Pancreas (tissue), 10 donors: Measurements from ENCODE around the gene HDDC3. TPM values are rescaled to one million over a fixed set of nuclear protein-coding genes. Genes with fewer than 3 reads are reported as not detected.
A peak's percentile ranks its signal among the peaks of the same experiment; 100 is the strongest.

Experiments used
- ATAC-seq, 4 donors: fragments of 200-7000 bp; cut with Tn5 transposase; one replicate each; pipeline versions ENCODE4 v1.8.0 to v1.9.1; 2020; ENCODE audit warnings: mild to moderate bottlenecking in 4 of 4, moderate library complexity in 4 of 4
- DNase-seq, 6 donors: peaks; one replicate each; pipeline ENCODE4 v3.0.0-alpha.2; 2020
- FAIRE-seq: peaks from 2 replicates; lab custom pipeline; 2012; peaks lifted over from hg19 to GRCh38; lab: Jason Lieb, UNC
- H3K27ac ChIP-seq, 4 donors: fragments of 200-600 bp; sonication (generic); 1 replicate in 3 of 4; 2 replicates in 1 of 4; pipeline versions ENCODE4 v1.5.0 to v1.8.0; 2020
- H3K27me3 ChIP-seq, 4 donors: fragments of 200-600 bp; one replicate each; pipeline ENCODE4 v1.8.0; 2021
- H3K36me3 ChIP-seq, 3 donors: fragments of 200-600 bp; sonication (generic) in 1 of 3; one replicate each; pipeline versions ENCODE4 v1.5.0 to v1.8.0; 2020 to 2021
- H3K4me1 ChIP-seq, 3 donors: fragments of 200-600 bp; one replicate each; pipeline ENCODE4 v1.8.0; 2021
- H3K4me3 ChIP-seq, 4 donors: fragments of 200-600 bp; sonication (generic) in 2 of 4; one replicate each; pipeline versions ENCODE4 v1.5.0 to v1.8.0; 2020 to 2021
- H3K9me3 ChIP-seq, 4 donors: fragments of 200-600 bp; one replicate each; pipeline ENCODE4 v1.8.0; 2021
- WGBS, 2 donors: extraction: QIAGEN DNeasy Blood & Tissue Kit; methylation state at CpG; one replicate each; pipeline ENCODE4 v1.1.7; 2013; 5-methylcytosine and 5-hydroxymethylcytosine counted together
- intact Hi-C, 3 donors: fragments of 100-400 bp; cut with DNase I; formaldehyde crosslinking; loops; one replicate each; pipeline versions ENCODE4 v1.11.1 to v1.14.2; 2022
- polyA plus RNA-seq, 2 donors: library from polyadenylated mRNA; stranded (reverse); fragments of 200-250 nt; gene quantifications; one replicate each; pipeline ENCODE4 v1.2.3, GENCODE V29; 2013
- total RNA-seq, 6 donors: library from RNA; stranded (reverse); fragmentation: NEBNext Ultra II Directional in 4 of 6; extraction: Animal tissue kit (Norgen Biotek cat#: 25700) in 4 of 6; gene quantifications; one replicate each; pipeline versions ENCODE4 v1.2.1 to v1.2.4, GENCODE V29; 2021 to 2023
- TF ChIP-seq, protein P1 (sequence below), 4 donors: fragments of 200-600 bp; sonication (generic) in 3 of 4; IDR thresholded peaks; one replicate each; pipeline versions ENCODE4 v1.5.0 to v1.8.0; 2021; ENCODE audit warnings: antibody characterized with exemption in 4 of 4
- donor health status: healthy with polysubstance abuse.
- donor health status: DM: no; HTN: no; CAD: no; lungs with moderate emphysema.
- donor health status: DM: no; HTN: no; CAD: no.
- donor health status: control.
- donor health status: control.
- donor health status: Bipolar disorder and iron deficiency.
- donor health status: DM: yes; HTN: yes; CAD: no.
- donor health status: DM: no; HTN: no; CAD: no.
- donor health status: DM: no; HTN: no; CAD: no.
- donor health status: DM: yes; HTN: yes; CAD: no.

The HDDC3 gene
- total and polyA plus RNA-seq, 8 donors = 10.3 to 20.9 (median 15.0) TPM

DNA sequence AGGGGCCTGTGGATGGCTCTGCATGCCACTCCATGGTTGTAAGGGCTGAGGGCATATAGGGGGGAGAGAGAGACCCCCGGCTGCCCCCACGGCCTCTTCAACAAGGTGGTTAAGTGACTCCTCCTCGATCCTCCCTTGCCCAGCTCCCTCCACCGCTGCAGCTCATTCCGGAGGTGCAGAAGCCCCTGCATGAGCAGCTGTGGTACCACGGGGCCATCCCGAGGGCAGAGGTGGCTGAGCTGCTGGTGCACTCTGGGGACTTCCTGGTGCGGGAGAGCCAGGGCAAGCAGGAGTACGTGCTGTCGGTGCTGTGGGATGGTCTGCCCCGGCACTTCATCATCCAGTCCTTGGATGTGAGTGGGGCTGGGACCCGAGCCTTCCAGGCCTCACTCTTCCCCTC, 41.5 kb downstream of the HDDC3 start:
- intact Hi-C loops = no loop called here
- H3K9me3 ChIP-seq = no peaks in the 10 kb centered on the region
- H3K27ac ChIP-seq = no peak overlapping the region
- no peak overlapping the region for H3K4me3 ChIP-seq
- FAIRE-seq = no peak
- DNase-seq = peak in 2 of 6 donors; percentile 54 to 69
- WGBS, 2 donors = 61 to 75% methylated on average over 12 of the region's 12 CpGs
- H3K36me3 ChIP-seq = peaks cover 0 to 17% (median 9%) of the 10 kb centered on the region in 3 donors
- no peak for ATAC-seq
- H3K27me3 ChIP-seq = no peaks in the 10 kb centered on the region
- TF ChIP-seq, protein P1, sequence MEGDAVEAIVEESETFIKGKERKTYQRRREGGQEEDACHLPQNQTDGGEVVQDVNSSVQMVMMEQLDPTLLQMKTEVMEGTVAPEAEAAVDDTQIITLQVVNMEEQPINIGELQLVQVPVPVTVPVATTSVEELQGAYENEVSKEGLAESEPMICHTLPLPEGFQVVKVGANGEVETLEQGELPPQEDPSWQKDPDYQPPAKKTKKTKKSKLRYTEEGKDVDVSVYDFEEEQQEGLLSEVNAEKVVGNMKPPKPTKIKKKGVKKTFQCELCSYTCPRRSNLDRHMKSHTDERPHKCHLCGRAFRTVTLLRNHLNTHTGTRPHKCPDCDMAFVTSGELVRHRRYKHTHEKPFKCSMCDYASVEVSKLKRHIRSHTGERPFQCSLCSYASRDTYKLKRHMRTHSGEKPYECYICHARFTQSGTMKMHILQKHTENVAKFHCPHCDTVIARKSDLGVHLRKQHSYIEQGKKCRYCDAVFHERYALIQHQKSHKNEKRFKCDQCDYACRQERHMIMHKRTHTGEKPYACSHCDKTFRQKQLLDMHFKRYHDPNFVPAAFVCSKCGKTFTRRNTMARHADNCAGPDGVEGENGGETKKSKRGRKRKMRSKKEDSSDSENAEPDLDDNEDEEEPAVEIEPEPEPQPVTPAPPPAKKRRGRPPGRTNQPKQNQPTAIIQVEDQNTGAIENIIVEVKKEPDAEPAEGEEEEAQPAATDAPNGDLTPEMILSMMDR (IDR thresholded peaks at IDR 0.05) = no peak
- peaks cover 0 to 8% (median 0%) of the 10 kb centered on the region in 3 donors for H3K4me1 ChIP-seq

DNA sequence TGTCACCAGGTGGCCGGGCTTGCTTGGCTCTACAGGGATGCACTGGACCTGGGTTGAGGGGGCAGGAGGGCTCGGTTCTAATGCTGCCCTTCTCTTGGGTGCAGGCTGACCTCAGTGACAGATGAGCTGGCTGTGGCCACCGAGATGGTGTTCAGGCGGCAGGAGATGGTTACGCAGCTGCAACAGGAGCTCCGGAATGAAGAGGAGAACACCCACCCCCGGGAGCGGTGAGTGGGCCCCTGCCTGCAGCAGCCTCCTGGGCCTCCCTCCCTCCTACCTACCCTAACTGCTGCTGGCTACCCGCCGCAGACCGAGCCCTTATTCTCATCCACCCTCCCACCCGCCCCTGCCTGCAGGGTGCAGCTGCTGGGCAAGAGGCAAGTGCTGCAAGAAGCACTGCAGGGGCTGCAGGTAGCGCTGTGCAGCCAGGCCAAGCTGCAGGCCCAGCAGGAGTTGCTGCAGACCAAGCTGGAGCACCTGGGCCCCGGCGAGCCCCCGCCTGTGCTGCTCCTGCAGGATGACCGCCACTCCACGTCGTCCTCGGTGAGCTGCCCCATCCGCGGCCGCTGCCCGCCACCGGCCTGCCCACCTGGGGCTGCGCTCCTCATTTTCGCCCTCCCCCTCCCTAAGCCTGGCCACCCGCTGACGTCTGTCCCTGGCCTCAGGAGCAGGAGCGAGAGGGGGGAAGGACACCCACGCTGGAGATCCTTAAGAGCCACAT, 42.5 kb downstream of the HDDC3 start:
- ATAC-seq (no peak), FAIRE-seq (no peak), DNase-seq (peak in 1 of 6 donors; percentile 66)
- Histone ChIP-seq H3K36me3 (peaks cover 0 to 17% (median 9%) of the 10 kb centered on the region in 3 donors), H3K4me1 (peaks cover 0 to 11% (median 0%) of the 10 kb centered on the region in 3 donors), H3K27me3 (no peaks in the 10 kb centered on the region), H3K27ac (no peak overlapping the region), H3K4me3 (no peak overlapping the region), H3K9me3 (no peaks in the 10 kb centered on the region)
- intact Hi-C loops = loop anchor here in 1 of 3 donors (5.0 kb wide), 1 partner anchor 243 kb away; no protein-coding TSS in a partner anchor
- WGBS, 2 donors = 82 to 90% methylated on average over 18 to 31 of the region's 31 CpGs
- TF ChIP-seq, protein P1 (IDR thresholded peaks at IDR 0.05) = no peak

DNA sequence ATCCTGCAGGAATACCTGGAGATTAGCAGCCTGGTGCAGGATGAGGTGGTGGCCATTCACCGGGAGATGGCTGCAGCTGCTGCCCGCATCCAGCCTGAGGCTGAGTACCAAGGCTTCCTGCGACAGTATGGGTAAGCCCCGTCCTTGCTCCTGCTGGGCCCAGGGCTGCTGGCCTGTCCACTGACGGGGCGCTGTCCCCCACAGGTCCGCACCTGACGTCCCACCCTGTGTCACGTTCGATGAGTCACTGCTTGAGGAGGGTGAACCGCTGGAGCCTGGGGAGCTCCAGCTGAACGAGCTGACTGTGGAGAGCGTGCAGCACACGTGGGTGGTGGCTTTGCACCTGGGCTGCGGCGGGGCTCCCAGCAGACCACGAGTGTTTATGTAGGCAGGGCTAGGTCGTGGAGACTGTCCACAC, 43.0 kb downstream of the HDDC3 start:
- no peak overlapping the region for H3K4me3 ChIP-seq
- DNase-seq (peak in 1 of 6 donors; percentile 52), FAIRE-seq (no peak), ATAC-seq (no peak)
- H3K9me3 ChIP-seq = no peaks in the 10 kb centered on the region
- H3K27me3 ChIP-seq = no peaks in the 10 kb centered on the region
- TF ChIP-seq, protein P1 (IDR thresholded peaks at IDR 0.05) = no peak
- WGBS, 2 donors = 80 to 90% methylated on average over 18 of the region's 18 CpGs
- intact Hi-C loops = loop anchor here in 1 of 3 donors (5.0 kb wide), 1 partner anchor 242 kb away; no protein-coding TSS in a partner anchor
- peaks cover 0 to 17% (median 9%) of the 10 kb centered on the region in 3 donors for H3K36me3 ChIP-seq
- H3K4me1 ChIP-seq = peaks cover 0 to 11% (median 0%) of the 10 kb centered on the region in 3 donors
- no peak overlapping the region for H3K27ac ChIP-seq

DNA sequence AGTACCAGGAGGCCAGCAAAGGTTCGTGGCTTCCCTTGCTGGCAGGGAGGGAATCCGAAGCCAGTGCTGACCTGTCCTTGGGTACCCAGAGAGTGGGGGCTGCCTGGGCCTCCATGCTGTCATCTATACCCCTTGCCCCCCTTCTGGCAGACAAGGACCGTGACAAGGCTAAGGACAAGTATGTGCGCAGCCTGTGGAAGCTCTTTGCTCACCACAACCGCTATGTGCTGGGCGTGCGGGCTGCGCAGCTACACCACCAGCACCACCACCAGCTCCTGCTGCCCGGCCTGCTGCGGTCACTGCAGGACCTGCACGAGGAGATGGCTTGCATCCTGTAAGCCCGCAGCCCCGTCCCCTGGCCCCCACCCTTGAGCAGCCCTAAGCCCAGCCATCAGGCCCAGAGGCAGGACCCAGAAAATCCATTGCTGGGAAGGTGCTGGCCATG, 45.3 kb downstream of the HDDC3 start:
- H3K4me3 ChIP-seq = no peak overlapping the region
- peaks cover 0 to 23% (median 0%) of the 10 kb centered on the region in 3 donors for H3K4me1 ChIP-seq
- 75 to 84% methylated on average over 13 of the region's 13 CpGs for WGBS, 2 donors
- TF ChIP-seq, protein P1 (IDR thresholded peaks at IDR 0.05) = no peak
- H3K36me3 ChIP-seq = peaks cover 0 to 6% (median 4%) of the 10 kb centered on the region in 3 donors
- no peaks in the 10 kb centered on the region for H3K9me3 ChIP-seq
- FAIRE-seq = no peak
- no peaks in the 10 kb centered on the region for H3K27me3 ChIP-seq
- intact Hi-C loops = loop anchor here in 2 of 3 donors (2.0 to 5.0 kb wide), 2 partner anchors 238 to 240 kb away; no protein-coding TSS in a partner anchor
- H3K27ac ChIP-seq = no peak overlapping the region
- no peak for ATAC-seq
- peak in 2 of 6 donors; percentile 51 to 59 for DNase-seq
